Neural progenitor cell (in vitro differentiated cells): ENCODE results near the gene PCDH15.

ENCODE experiments used
- EZH2 ChIP-seq: fragments of 200-600 bp; sonication (generic); IDR thresholded peaks from 2 replicates; pipeline ENCODE4 v1.6.1; 2017; ENCODE audit warnings: antibody characterized with exemption, mild to moderate bottlenecking, moderate library complexity
- EZH2phosphoT487 ChIP-seq: fragments of 200-600 bp; sonication (generic); IDR thresholded peaks from 2 replicates; pipeline ENCODE4 v1.6.1; 2017; ENCODE audit warnings: antibody characterized with exemption
- TF ChIP-seq, protein P1 (sequence below): fragments of 200-600 bp; sonication (generic); IDR thresholded peaks from 2 replicates; pipeline ENCODE4 v1.5.1; 2017; ENCODE audit warnings: antibody characterized with exemption, mild to moderate bottlenecking

DNA sequence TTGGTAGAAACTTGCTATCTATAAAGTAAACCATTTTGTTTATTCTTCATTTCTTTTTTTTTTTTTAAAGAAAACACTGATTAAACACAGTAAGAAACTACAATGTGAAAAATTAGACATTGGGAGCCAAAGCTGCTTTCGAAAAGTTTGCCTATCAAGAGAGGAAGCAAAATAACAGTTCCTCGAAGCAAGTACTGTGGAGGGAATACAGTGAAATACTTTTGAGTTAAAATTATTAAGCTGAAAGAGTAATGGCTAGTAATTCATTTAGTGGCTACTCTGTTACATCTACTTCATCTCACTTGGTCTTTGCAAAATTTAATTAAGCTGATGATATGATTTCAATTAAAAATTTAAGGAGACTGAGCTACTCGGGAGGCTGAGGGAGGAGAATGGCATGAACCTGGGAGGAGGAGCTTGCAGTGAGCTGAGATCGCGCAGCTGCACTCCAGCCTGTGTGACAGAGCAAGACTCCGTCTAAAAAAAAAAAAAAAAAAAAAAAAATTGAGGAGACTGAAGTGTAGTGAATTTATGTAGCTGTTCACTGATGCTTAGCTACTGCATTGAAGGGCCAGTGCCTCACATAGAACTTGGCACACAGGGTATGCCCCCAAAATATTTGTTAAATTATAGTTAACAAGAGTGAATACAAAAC lies 1046.3 kb downstream of the PCDH15 start:
- TF ChIP-seq, protein P1, sequence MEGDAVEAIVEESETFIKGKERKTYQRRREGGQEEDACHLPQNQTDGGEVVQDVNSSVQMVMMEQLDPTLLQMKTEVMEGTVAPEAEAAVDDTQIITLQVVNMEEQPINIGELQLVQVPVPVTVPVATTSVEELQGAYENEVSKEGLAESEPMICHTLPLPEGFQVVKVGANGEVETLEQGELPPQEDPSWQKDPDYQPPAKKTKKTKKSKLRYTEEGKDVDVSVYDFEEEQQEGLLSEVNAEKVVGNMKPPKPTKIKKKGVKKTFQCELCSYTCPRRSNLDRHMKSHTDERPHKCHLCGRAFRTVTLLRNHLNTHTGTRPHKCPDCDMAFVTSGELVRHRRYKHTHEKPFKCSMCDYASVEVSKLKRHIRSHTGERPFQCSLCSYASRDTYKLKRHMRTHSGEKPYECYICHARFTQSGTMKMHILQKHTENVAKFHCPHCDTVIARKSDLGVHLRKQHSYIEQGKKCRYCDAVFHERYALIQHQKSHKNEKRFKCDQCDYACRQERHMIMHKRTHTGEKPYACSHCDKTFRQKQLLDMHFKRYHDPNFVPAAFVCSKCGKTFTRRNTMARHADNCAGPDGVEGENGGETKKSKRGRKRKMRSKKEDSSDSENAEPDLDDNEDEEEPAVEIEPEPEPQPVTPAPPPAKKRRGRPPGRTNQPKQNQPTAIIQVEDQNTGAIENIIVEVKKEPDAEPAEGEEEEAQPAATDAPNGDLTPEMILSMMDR = no peak
- TF ChIP-seq EZH2 (no peak), EZH2phosphoT487 (no peak)
